H1 (cell line): ENCODE data around the gene BIRC2. TPM values are rescaled to one million over a fixed set of nuclear protein-coding genes. Genes with fewer than 3 reads are reported as not detected.

ENCODE experiments used
- CEBPB ChIP-seq: IDR thresholded peaks from 2 replicates; pipeline ENCODE4 v1.6.1; 2012; ENCODE audit warnings: low read depth, low read length
- RNF2 ChIP-seq: fragments of 200-900, 300-1000 bp; sonication (generic); IDR thresholded peaks from 2 replicates; pipeline ENCODE4 v1.7.1; 2016; ENCODE audit warnings: borderline replicate concordance, low read depth, mild to moderate bottlenecking, antibody characterized with exemption, low read length; ENCODE audit not compliant: poor library complexity, severe bottlenecking; ENCODE audit errors: missing control alignments
- polyA plus RNA-seq, 7 experiments: library from polyadenylated mRNA; depleted of rRNA in 3 of 7; stranded (reverse) in 5 of 7; unstranded in 2 of 7; fragments of >200 nt in 5 of 7; fragments of 200-250 nt in 2 of 7; gene quantifications; 1 replicate in 5 of 7; 2 replicates in 1 of 7; 4 replicates in 1 of 7; pipeline versions ENCODE4 v1.2.1 to v1.2.3, GENCODE V29; 2011 to 2013; ENCODE audit warnings: missing spikeins in 2 of 7, mixed read lengths in 2 of 7
- total RNA-seq: library from RNA; stranded (reverse); fragmentation: NEBNext Ultra II Directional; extraction: Animal tissue kit (Norgen Biotek cat#: 25700); gene quantifications from 2 replicates; pipeline ENCODE4 v1.2.1, GENCODE V29; 2021

Gene BIRC2
- total and polyA plus RNA-seq, 2 of the 8 experiments (the other 6 are each of a cell fraction or from before 2014, with no cell fraction given), result 18.4 to 24.7 TPM

DNA sequence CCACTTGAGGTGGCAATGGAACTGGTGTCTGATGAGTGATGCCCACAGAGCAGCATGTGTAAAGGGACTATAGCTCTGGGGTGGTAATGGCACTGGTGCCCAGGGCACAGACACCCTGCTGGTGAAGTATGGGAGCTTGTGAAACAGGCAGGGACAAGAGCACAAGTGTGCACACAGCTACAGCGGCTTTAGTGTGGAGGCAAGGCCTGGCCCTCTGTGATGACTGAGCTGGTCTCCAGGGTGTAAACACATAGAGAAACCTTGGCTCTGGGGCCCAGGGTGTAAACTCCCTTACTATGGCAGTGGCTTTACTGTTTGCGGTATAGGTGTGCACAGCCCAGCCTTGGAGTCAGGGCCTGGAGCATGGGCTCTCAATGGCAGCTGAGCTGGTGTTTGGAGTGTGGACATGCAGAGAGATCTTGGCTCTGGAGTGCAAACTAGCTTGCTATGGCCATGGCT is 46.3 kb downstream of the BIRC2 start (continued):
- TF ChIP-seq RNF2 (no peak), CEBPB (no peak)
